ENCODE data around the gene KRTAP22-1.

KRTAP22-1 gene

DNA sequence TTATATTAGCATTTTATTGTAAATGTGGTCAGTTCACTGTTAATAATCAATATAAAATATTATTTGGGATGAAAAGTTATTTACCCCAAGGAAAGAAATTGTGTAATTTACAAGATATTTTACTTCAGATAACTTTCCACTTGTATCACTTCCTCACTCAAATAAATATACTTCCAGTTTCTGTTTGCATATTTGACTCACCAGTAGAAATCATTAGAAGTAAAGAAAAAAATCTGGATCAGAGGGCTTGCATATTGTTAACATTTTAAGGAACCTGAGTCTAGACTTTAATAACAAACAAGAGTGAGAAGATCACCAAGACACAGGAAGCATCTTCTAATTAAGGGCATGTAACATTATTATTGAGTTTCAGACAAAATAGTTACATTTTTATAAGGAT lies 19.2 kb downstream of the KRTAP22-1 start:
- H3K27ac ChIP-seq (ENCODE audit: low read depth, low read length): no peak overlapping the region
- H3K36me3 ChIP-seq (ENCODE audit: control insufficient read depth in 1 of 2, insufficient read depth in 2 of 2, low read length in 2 of 2): no peaks in the 10 kb centered on the region
- no peaks in the 10 kb centered on the region for H3K27me3 ChIP-seq (ENCODE audit: control insufficient read depth in 1 of 2, insufficient read depth in 2 of 2, low read length in 2 of 2)
- no peak overlapping the region for H3K4me3 ChIP-seq (ENCODE audit: low read depth in 1 of 2, low read length in 2 of 2)
- H3K4me1 ChIP-seq (ENCODE audit: control insufficient read depth in 1 of 2, insufficient read depth in 2 of 2, low read length in 2 of 2): no peaks in the 10 kb centered on the region
- H3K9ac ChIP-seq (ENCODE audit: low read depth in 1 of 2, low read length in 2 of 2): no peak overlapping the region
- H3K9me3 ChIP-seq (ENCODE audit: control insufficient read depth in 1 of 2, low read length in 2 of 2): peaks cover 9 to 12% of the 10 kb centered on the region in 2 donors

DNA sequence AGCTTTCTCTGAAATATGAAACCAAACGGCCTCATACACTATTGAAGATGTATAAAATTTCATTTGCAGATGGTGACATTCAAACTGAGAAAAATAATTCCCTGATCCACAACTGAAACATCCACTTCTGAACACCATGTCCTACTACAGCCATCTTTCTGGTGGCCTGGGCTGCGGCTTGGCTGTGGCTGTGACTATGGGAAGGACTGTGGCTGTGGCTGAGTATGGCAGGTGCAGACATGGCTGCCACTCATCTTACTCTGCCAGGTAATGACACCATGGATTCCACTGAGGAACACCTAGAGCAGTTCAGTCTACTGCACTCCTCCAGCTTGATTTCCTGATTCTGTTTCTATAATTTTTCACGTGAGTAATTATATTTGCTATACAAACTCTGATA lies 19.6 kb downstream of the KRTAP22-1 start, which contains the start of gene KRTAP20-4:
KRTAP20-4 (plus strand) TSS at position 106 of the 400 bp plus-strand sequence.
- H3K27me3 ChIP-seq (ENCODE audit: control insufficient read depth in 1 of 2, insufficient read depth in 2 of 2, low read length in 2 of 2): no peaks in the 10 kb centered on the region
- H3K36me3 ChIP-seq (ENCODE audit: control insufficient read depth in 1 of 2, insufficient read depth in 2 of 2, low read length in 2 of 2): no peaks in the 10 kb centered on the region
- H3K9me3 ChIP-seq (ENCODE audit: control insufficient read depth in 1 of 2, low read length in 2 of 2): peaks cover 11 to 12% of the 10 kb centered on the region in 2 donors
- no peak within 1 kb of the TSS for H3K4me3 ChIP-seq (ENCODE audit: low read depth in 1 of 2, low read length in 2 of 2)
- H3K4me1 ChIP-seq (ENCODE audit: control insufficient read depth in 1 of 2, insufficient read depth in 2 of 2, low read length in 2 of 2): no peaks in the 10 kb centered on the region
- H3K9ac ChIP-seq (ENCODE audit: low read depth in 1 of 2, low read length in 2 of 2): no peak within 1 kb of the TSS
- no peak within 1 kb of the TSS for H3K27ac ChIP-seq (ENCODE audit: low read depth, low read length)

DNA sequence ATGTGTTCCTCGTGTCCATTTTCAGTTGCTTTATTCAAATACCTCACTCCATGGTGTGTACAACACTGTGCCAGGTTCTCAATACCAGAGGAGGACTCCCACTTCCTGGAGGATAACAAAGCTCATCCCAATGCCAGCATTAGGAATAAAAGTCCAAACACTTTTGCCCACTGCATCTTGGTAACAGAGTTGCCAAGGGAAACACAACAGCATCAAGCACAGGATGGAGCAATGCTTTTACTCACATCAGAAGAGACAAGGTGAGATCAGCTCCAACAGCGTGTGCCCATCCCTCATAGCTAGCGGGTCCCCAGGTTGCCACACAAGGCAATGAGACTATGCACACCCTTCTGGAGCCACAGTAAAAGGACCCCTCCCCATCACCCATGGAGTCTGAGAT lies 22.5 kb downstream of the KRTAP22-1 start:
- no peak overlapping the region for H3K4me3 ChIP-seq (ENCODE audit: low read depth in 1 of 2, low read length in 2 of 2)
- H3K36me3 ChIP-seq (ENCODE audit: control insufficient read depth in 1 of 2, insufficient read depth in 2 of 2, low read length in 2 of 2): no peaks in the 10 kb centered on the region
- H3K9me3 ChIP-seq (ENCODE audit: control insufficient read depth in 1 of 2, low read length in 2 of 2): peaks cover 6 to 14% of the 10 kb centered on the region in 2 donors
- H3K4me1 ChIP-seq (ENCODE audit: control insufficient read depth in 1 of 2, insufficient read depth in 2 of 2, low read length in 2 of 2): no peaks in the 10 kb centered on the region
- no peak overlapping the region for H3K9ac ChIP-seq (ENCODE audit: low read depth in 1 of 2, low read length in 2 of 2)
- no peak overlapping the region for H3K27ac ChIP-seq (ENCODE audit: low read depth, low read length)
- no peaks in the 10 kb centered on the region for H3K27me3 ChIP-seq (ENCODE audit: control insufficient read depth in 1 of 2, insufficient read depth in 2 of 2, low read length in 2 of 2)

DNA sequence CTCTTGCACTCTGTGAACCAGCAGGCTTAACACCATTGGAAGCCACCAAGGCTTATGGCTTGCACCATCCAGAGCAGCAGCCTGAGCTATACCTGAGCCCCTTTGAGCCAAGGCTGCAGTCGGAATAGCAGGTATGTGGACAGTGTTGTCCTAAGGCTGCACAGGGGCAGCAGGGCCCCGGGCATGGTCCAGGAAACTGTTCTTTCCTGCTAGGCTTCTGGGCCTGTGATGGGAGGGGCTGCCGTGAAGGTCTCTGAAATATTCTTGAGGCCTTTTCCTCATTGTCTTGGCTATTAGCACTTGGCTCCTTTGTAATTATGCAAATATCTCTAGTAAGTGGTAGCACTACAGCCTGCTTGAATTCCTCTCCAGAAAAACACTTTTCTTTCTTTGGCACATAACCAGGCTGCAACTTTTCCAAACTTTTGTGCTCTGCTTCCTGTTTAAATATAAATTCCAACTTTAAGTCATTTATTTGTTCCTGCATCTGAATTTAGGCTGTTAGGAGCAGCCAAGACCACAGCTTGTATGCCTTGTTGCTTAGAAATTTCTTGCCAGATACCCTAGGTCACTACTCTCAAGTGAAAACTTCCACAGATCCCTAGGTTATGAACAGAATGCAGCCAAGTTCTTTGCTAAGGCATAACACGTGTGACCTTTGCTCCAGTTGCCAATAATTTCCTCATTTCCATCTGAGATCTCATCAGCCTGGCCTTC lies 24.7 kb downstream of the KRTAP22-1 start:
- Histone ChIP-seq H3K9ac (ENCODE audit: low read depth in 1 of 2, low read length in 2 of 2) (no peak overlapping the region), H3K27ac (ENCODE audit: low read depth, low read length) (no peak overlapping the region), H3K36me3 (ENCODE audit: control insufficient read depth in 1 of 2, insufficient read depth in 2 of 2, low read length in 2 of 2) (no peaks in the 10 kb centered on the region), H3K4me3 (ENCODE audit: low read depth in 1 of 2, low read length in 2 of 2) (no peak overlapping the region), H3K9me3 (ENCODE audit: control insufficient read depth in 1 of 2, low read length in 2 of 2) (peaks cover 14% of the 10 kb centered on the region in 2 donors), H3K27me3 (ENCODE audit: control insufficient read depth in 1 of 2, insufficient read depth in 2 of 2, low read length in 2 of 2) (no peaks in the 10 kb centered on the region), H3K4me1 (ENCODE audit: control insufficient read depth in 1 of 2, insufficient read depth in 2 of 2, low read length in 2 of 2) (no peaks in the 10 kb centered on the region)

DNA sequence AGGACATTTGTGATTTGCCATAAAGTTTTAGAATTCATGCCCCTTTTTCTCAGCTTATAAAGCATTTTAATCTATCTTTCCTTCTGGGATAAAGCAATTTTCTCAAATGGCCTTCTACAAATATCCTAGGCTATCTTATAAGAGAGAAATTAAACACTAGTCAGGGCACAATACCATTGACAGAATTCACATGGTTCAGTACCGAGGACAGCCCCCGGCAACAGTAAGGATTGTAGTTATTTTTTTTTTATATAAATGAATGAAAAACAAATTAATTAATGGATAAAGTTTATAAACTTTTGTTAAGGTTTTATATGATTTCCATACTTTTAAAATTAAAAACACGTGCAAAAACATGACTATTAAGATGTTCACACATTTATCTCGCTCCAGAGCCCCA lies 27.2 kb downstream of the KRTAP22-1 start:
- Histone ChIP-seq H3K36me3 (ENCODE audit: control insufficient read depth in 1 of 2, insufficient read depth in 2 of 2, low read length in 2 of 2) (no peaks in the 10 kb centered on the region), H3K9me3 (ENCODE audit: control insufficient read depth in 1 of 2, low read length in 2 of 2) (peaks cover 14 to 15% of the 10 kb centered on the region in 2 donors), H3K9ac (ENCODE audit: low read depth in 1 of 2, low read length in 2 of 2) (no peak overlapping the region), H3K27me3 (ENCODE audit: control insufficient read depth in 1 of 2, insufficient read depth in 2 of 2, low read length in 2 of 2) (no peaks in the 10 kb centered on the region), H3K4me1 (ENCODE audit: control insufficient read depth in 1 of 2, insufficient read depth in 2 of 2, low read length in 2 of 2) (no peaks in the 10 kb centered on the region), H3K27ac (ENCODE audit: low read depth, low read length) (no peak overlapping the region), H3K4me3 (ENCODE audit: low read depth in 1 of 2, low read length in 2 of 2) (no peak overlapping the region)

DNA sequence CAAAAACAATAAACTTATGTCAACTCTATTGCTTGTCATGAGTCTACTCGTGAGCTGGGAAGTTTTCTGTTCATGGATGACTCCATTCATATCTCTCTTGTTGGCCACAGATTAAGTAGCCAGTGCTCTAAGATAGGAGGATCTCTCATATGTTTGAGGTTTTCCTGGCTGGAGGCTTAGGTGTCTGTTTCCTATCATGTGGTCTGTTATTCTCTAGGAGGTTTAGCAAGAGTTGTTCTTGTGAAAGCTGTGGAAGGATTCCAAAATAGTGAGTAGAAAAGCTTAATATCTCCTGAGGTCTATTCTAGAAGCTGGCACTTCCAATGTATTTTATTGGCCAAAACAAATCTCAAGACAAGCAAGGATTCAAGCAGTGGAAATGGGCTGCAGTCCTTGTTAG lies 28.3 kb downstream of the KRTAP22-1 start:
- Histone ChIP-seq H3K4me1 (ENCODE audit: control insufficient read depth in 1 of 2, insufficient read depth in 2 of 2, low read length in 2 of 2) (no peaks in the 10 kb centered on the region), H3K9me3 (ENCODE audit: control insufficient read depth in 1 of 2, low read length in 2 of 2) (peaks cover 11 to 14% of the 10 kb centered on the region in 2 donors), H3K4me3 (ENCODE audit: low read depth in 1 of 2, low read length in 2 of 2) (no peak overlapping the region), H3K9ac (ENCODE audit: low read depth in 1 of 2, low read length in 2 of 2) (no peak overlapping the region), H3K36me3 (ENCODE audit: control insufficient read depth in 1 of 2, insufficient read depth in 2 of 2, low read length in 2 of 2) (no peaks in the 10 kb centered on the region), H3K27ac (ENCODE audit: low read depth, low read length) (no peak overlapping the region), H3K27me3 (ENCODE audit: control insufficient read depth in 1 of 2, insufficient read depth in 2 of 2, low read length in 2 of 2) (no peaks in the 10 kb centered on the region)

DNA sequence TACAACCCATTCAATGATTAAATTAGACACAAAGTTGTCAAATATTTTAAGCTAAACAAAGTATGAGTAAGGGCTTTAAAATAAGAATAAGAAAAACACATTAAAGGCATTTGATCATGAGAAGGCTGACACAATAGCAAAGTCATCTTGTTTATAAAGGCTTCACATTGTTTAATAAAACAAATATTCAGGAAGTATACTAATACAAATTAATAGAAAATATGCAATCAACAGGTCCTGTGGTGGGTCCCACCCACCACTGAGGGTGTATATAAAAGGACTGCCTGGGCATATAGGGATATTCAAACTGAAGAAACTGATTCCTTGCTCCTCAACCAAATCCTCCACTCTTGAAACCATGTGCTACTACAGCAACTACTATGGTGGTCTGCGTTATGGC lies 34.0 kb downstream of the KRTAP22-1 start, which contains the start of gene KRTAP20-2:
KRTAP20-2 (plus strand) TSS at position 301 of the 400 bp plus-strand sequence; CDS start at position 359, 58 bp downstream.
- Histone ChIP-seq H3K27ac (ENCODE audit: low read depth, low read length) (no peak within 1 kb of the TSS), H3K9me3 (ENCODE audit: control insufficient read depth in 1 of 2, low read length in 2 of 2) (peaks cover 4 to 7% of the 10 kb centered on the region in 2 donors), H3K27me3 (ENCODE audit: control insufficient read depth in 1 of 2, insufficient read depth in 2 of 2, low read length in 2 of 2) (no peaks in the 10 kb centered on the region), H3K4me3 (ENCODE audit: low read depth in 1 of 2, low read length in 2 of 2) (no peak within 1 kb of the TSS), H3K9ac (ENCODE audit: low read depth in 1 of 2, low read length in 2 of 2) (no peak within 1 kb of the TSS), H3K4me1 (ENCODE audit: control insufficient read depth in 1 of 2, insufficient read depth in 2 of 2, low read length in 2 of 2) (no peaks in the 10 kb centered on the region), H3K36me3 (ENCODE audit: control insufficient read depth in 1 of 2, insufficient read depth in 2 of 2, low read length in 2 of 2) (no peaks in the 10 kb centered on the region)

DNA sequence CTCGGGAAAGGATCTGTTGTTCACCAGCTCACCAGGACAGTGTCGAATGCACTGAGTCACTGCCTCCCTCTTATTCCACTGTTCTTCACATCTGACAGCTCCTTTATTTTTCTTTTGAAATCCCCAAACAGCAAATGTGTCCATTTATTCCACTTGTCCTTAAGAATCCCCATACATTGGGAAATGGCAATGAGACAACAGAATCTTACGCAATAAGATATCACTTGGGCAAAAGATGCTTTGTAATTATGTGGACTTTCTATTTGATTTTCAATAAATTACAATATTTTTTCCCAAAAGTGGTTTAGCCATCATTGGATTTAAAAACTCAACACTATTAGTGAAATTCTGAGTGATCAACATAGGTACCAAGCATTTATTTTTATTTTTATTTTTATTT lies 37.8 kb downstream of the KRTAP22-1 start:
- H3K27ac ChIP-seq (ENCODE audit: low read depth, low read length): no peak overlapping the region
- peaks cover 0 to 7% of the 10 kb centered on the region in 2 donors for H3K9me3 ChIP-seq (ENCODE audit: control insufficient read depth in 1 of 2, low read length in 2 of 2)

DNA sequence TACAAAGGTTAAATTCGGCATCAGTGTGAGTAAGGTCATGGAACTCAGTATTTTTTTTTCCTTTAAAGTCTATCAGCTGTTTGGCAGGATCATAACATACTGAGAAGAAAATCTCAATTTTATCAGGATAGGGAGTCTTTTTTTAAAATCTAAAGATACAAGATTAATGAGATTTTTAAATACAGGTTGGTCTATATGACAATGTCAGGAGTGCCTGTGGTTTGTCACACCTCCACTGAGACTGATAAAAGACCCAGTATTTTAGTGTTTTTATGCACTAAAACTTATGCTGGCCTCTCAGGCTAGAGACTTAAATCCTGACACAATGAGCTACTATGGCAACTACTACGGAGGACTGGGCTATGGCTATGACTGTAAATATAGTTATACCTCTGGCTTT lies 41.7 kb downstream of the KRTAP22-1 start, which contains the start of gene KRTAP20-3:
KRTAP20-3 (plus strand) TSS at position 301 of the 400 bp plus-strand sequence.
- Histone ChIP-seq H3K36me3 (ENCODE audit: control insufficient read depth in 1 of 2, insufficient read depth in 2 of 2, low read length in 2 of 2) (no peaks in the 10 kb centered on the region), H3K27me3 (ENCODE audit: control insufficient read depth in 1 of 2, insufficient read depth in 2 of 2, low read length in 2 of 2) (no peaks in the 10 kb centered on the region), H3K9me3 (ENCODE audit: control insufficient read depth in 1 of 2, low read length in 2 of 2) (peaks cover 0 to 7% of the 10 kb centered on the region in 2 donors), H3K9ac (ENCODE audit: low read depth in 1 of 2, low read length in 2 of 2) (no peak within 1 kb of the TSS), H3K4me3 (ENCODE audit: low read depth in 1 of 2, low read length in 2 of 2) (no peak within 1 kb of the TSS), H3K4me1 (ENCODE audit: control insufficient read depth in 1 of 2, insufficient read depth in 2 of 2, low read length in 2 of 2) (no peaks in the 10 kb centered on the region), H3K27ac (ENCODE audit: low read depth, low read length) (no peak within 1 kb of the TSS)

More for the DNA sequence above, 37.8 kb downstream of the KRTAP22-1 start:
- no peaks in the 10 kb centered on the region for H3K4me1 ChIP-seq (ENCODE audit: control insufficient read depth in 1 of 2, insufficient read depth in 2 of 2, low read length in 2 of 2)
- H3K36me3 ChIP-seq (ENCODE audit: control insufficient read depth in 1 of 2, insufficient read depth in 2 of 2, low read length in 2 of 2): no peaks in the 10 kb centered on the region
- no peak overlapping the region for H3K9ac ChIP-seq (ENCODE audit: low read depth in 1 of 2, low read length in 2 of 2)
- H3K4me3 ChIP-seq (ENCODE audit: low read depth in 1 of 2, low read length in 2 of 2): no peak overlapping the region
- H3K27me3 ChIP-seq (ENCODE audit: control insufficient read depth in 1 of 2, insufficient read depth in 2 of 2, low read length in 2 of 2): no peaks in the 10 kb centered on the region

DNA sequence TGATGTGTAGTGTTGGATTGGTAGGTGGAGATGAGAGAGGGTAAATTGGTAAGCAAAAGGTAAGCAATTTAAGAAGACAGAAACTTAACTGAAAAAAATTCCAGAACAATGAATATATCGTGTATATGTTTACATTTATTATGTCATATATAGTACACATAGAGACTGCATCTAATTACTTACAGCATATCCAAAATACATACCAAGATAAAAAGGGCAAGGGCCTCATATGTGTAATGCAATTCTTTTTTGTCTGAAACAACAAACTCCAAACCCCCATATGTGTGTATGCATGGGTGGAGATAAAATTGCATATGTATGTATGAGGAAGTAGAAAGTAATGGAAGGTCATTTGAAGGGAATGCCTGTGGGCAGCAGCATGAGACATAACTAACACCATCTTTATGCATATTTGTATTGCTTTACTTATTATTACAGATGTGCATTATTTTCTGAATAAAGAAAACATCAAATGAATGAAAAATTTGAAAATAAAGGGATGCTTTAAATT lies 46.1 kb downstream of the KRTAP22-1 start:
- no peaks in the 10 kb centered on the region for H3K9me3 ChIP-seq (ENCODE audit: control insufficient read depth in 1 of 2, low read length in 2 of 2)
- H3K27ac ChIP-seq (ENCODE audit: low read depth, low read length): no peak overlapping the region
- H3K4me1 ChIP-seq (ENCODE audit: control insufficient read depth in 1 of 2, insufficient read depth in 2 of 2, low read length in 2 of 2): no peaks in the 10 kb centered on the region
- H3K4me3 ChIP-seq (ENCODE audit: low read depth in 1 of 2, low read length in 2 of 2): no peak overlapping the region
- no peaks in the 10 kb centered on the region for H3K36me3 ChIP-seq (ENCODE audit: control insufficient read depth in 1 of 2, insufficient read depth in 2 of 2, low read length in 2 of 2)
- H3K27me3 ChIP-seq (ENCODE audit: control insufficient read depth in 1 of 2, insufficient read depth in 2 of 2, low read length in 2 of 2): no peaks in the 10 kb centered on the region
- no peak overlapping the region for H3K9ac ChIP-seq (ENCODE audit: low read depth in 1 of 2, low read length in 2 of 2)
